OCI-LY3 (cell line): ENCODE data around the gene ANGPTL4.

ENCODE experiments used
- H2AFZ ChIP-seq: fragments of 200-600, 300-600 bp; shearing (Covaris generic); 2 replicates; pipeline ENCODE4 v1.6.0; 2014; ENCODE audit warnings: antibody characterized with exemption, low read depth, low read length
- H3K27ac ChIP-seq: fragments of 200-600, 300-600 bp; sonication (generic); 2 replicates; pipeline ENCODE4 v1.5.1; 2014; ENCODE audit warnings: mild to moderate bottlenecking, low read length, moderate library complexity, mixed read lengths
- H3K27me3 ChIP-seq: fragments of 200-600, 300-600 bp; sonication (generic); 2 replicates; pipeline ENCODE4 v1.6.1; 2014; ENCODE audit warnings: low read depth, low read length, mixed read lengths
- H3K36me3 ChIP-seq: fragments of 200-600, 300-600 bp; sonication (generic); replicated peaks from 2 replicates; pipeline ENCODE3; 2014; ENCODE audit warnings: low read depth, low read length, mixed read lengths
- H3K4me1 ChIP-seq: fragments of 300-600, 200-600 bp; sonication (generic); 2 replicates; pipeline ENCODE4 v1.6.1; 2014; ENCODE audit warnings: low read length, mixed read lengths
- H3K4me2 ChIP-seq: fragments of 200-600, 300-600 bp; sonication (generic); 2 replicates; pipeline ENCODE4 v1.6.1; 2014; ENCODE audit warnings: low read length, mixed read lengths
- H3K4me3 ChIP-seq: fragments of 300-600, 200-600 bp; sonication (generic); 2 replicates; pipeline ENCODE4 v1.5.1; 2014; ENCODE audit warnings: antibody characterized with exemption, mild to moderate bottlenecking, low read length, moderate library complexity
- H3K79me2 ChIP-seq: fragments of 300-600, 200-600 bp; shearing (Covaris generic); 2 replicates; pipeline ENCODE4 v1.6.1; 2014; ENCODE audit warnings: mild to moderate bottlenecking, low read length, mixed read lengths
- H3K9ac ChIP-seq: fragments of 300-600, 200-600 bp; shearing (Covaris generic); 2 replicates; pipeline ENCODE4 v1.6.0; 2014; ENCODE audit warnings: mild to moderate bottlenecking, low read length, moderate library complexity
- H3K9me3 ChIP-seq: fragments of 200-600, 300-600 bp; shearing (Covaris generic); 2 replicates; pipeline ENCODE4 v1.6.1; 2014; ENCODE audit warnings: low read length, mixed read lengths; ENCODE audit not compliant: insufficient read depth
- H4K20me1 ChIP-seq: fragments of 200-600, 300-600 bp; sonication (generic); 2 replicates; pipeline ENCODE4 v1.6.1; 2016; ENCODE audit warnings: low read length, mixed read lengths; ENCODE audit not compliant: insufficient read depth
- CTCF ChIP-seq: fragments of 200-600, 300-600 bp; sonication (generic); IDR thresholded peaks from 2 replicates; pipeline ENCODE4 v1.5.1; 2014; ENCODE audit warnings: antibody characterized with exemption, low read length, low read depth
- EZH2phosphoT487 ChIP-seq: fragments of 200-600 bp; shearing (Covaris generic); IDR thresholded peaks from 2 replicates; pipeline ENCODE4 v1.6.1; 2018; ENCODE audit warnings: antibody characterized with exemption, mixed run types, low read depth

ANGPTL4 gene

GRCh38 chr19:8333767-8334457 lies 30.0 kb upstream of the ANGPTL4 start:
- no peaks in the 10 kb centered on the region for H3K36me3 ChIP-seq
- H3K79me2 ChIP-seq = no peaks in the 10 kb centered on the region
- no peaks in the 10 kb centered on the region for H3K27me3 ChIP-seq
- H2AFZ ChIP-seq = no peak overlapping the region
- H3K9me3 ChIP-seq = no peaks in the 10 kb centered on the region
- no peak overlapping the region for H3K4me3 ChIP-seq
- H3K27ac ChIP-seq = no peak overlapping the region
- H4K20me1 ChIP-seq = no peaks in the 10 kb centered on the region
- H3K4me2 ChIP-seq = no peak overlapping the region
- no peak overlapping the region for H3K9ac ChIP-seq
- TF ChIP-seq CTCF (no peak), EZH2phosphoT487 (no peak)
- no peaks in the 10 kb centered on the region for H3K4me1 ChIP-seq

GRCh38 chr19:8334458-8335342 lies 29.3 kb upstream of the ANGPTL4 start:
- Histone ChIP-seq H3K4me1 (no peaks in the 10 kb centered on the region), H3K79me2 (no peaks in the 10 kb centered on the region), H3K27ac (no peak overlapping the region), H3K27me3 (no peaks in the 10 kb centered on the region), H3K4me2 (no peak overlapping the region), H2AFZ (no peak overlapping the region), H4K20me1 (no peaks in the 10 kb centered on the region), H3K9ac (no peak overlapping the region), H3K4me3 (no peak overlapping the region), H3K36me3 (no peaks in the 10 kb centered on the region), H3K9me3 (no peaks in the 10 kb centered on the region)
- TF ChIP-seq EZH2phosphoT487 = no peak
- no peak for TF ChIP-seq CTCF

GRCh38 chr19:8335343-8336071 lies 28.4 kb upstream of the ANGPTL4 start:
- Histone ChIP-seq H3K9ac (no peak overlapping the region), H2AFZ (no peak overlapping the region), H3K27ac (no peak overlapping the region), H3K27me3 (no peaks in the 10 kb centered on the region), H3K4me2 (no peak overlapping the region), H3K4me3 (no peak overlapping the region), H3K36me3 (no peaks in the 10 kb centered on the region), H4K20me1 (no peaks in the 10 kb centered on the region), H3K79me2 (no peaks in the 10 kb centered on the region), H3K4me1 (no peaks in the 10 kb centered on the region), H3K9me3 (no peaks in the 10 kb centered on the region)
- TF ChIP-seq CTCF = no peak
- no peak for TF ChIP-seq EZH2phosphoT487

GRCh38 chr19:8336072-8336569 lies 27.8 kb upstream of the ANGPTL4 start:
- Histone ChIP-seq H4K20me1 (no peaks in the 10 kb centered on the region), H3K4me2 (no peak overlapping the region), H2AFZ (no peak overlapping the region), H3K36me3 (no peaks in the 10 kb centered on the region), H3K9me3 (no peaks in the 10 kb centered on the region), H3K79me2 (no peaks in the 10 kb centered on the region), H3K27me3 (no peaks in the 10 kb centered on the region), H3K9ac (no peak overlapping the region), H3K4me1 (no peaks in the 10 kb centered on the region), H3K4me3 (no peak overlapping the region), H3K27ac (no peak overlapping the region)
- TF ChIP-seq CTCF = no peak
- TF ChIP-seq EZH2phosphoT487 = no peak
